HG02678 (cell line): ENCODE results near the gene LIN37.
A peak's percentile ranks its signal among the peaks of the same experiment; 100 is the strongest.

Experiments used
- ATAC-seq: cut with Tn5 transposase; IDR thresholded peaks from one replicate; pipeline ENCODE4 v1.9.1; 2021; ENCODE audit warnings: mild to moderate bottlenecking, moderate library complexity; ENCODE audit not compliant: unreplicated experiment

The LIN37 gene

DNA sequence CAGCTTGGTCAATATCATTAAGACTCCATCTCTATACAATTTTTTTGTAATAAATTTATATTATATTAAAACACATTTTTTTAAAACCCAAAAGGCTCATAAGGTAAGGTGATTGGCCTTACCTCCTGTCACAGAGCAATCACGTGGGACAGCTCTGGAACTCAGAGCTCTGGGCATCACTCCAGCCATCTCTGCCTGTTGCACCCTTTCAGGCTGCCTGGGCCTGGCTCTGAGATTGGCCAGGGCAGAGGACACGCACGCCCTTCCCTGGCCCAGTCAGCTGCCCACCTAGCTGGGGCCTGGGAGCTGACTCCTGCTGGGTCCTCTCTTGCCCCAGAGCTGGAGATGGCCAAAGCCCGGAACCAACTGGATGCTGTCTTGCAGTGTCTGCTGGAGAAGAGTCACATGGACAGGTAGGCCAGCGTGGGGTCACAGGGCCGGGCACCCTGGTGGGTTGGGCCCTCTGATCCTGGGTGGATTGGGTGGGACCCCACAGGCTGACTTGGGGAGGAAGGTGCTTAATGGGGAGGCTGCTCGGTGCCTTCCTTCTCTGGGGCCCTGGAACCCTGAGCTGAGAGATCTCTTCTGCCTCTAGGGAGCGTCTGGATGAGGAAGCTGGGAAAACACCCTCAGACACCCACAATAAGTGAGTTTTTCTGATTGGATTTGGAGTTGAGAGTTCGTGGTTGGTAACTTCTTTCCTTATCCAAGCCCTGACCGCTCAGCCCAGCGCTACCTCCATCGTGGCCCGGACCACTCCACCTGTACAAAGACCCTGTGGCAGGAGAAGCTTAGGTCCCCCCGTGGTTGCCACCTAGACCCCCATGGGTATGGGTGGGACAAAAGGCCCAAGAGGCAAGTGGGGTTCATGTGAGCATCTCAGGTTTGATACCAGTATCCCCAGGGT is 3.7 kb downstream of the LIN37 start:
- ATAC-seq = no peak

GRCh38 chr19:35752746-35753350 is 4.5 kb downstream of the LIN37 start:
- no peak for ATAC-seq

GRCh38 chr19:35753634-35754369 is 5.4 kb downstream of the LIN37 start:
- no peak for ATAC-seq

- no peak for ATAC-seq
Measured at GRCh38 chr19:35754370-35755130, 6.2 kb downstream of the LIN37 start.

DNA sequence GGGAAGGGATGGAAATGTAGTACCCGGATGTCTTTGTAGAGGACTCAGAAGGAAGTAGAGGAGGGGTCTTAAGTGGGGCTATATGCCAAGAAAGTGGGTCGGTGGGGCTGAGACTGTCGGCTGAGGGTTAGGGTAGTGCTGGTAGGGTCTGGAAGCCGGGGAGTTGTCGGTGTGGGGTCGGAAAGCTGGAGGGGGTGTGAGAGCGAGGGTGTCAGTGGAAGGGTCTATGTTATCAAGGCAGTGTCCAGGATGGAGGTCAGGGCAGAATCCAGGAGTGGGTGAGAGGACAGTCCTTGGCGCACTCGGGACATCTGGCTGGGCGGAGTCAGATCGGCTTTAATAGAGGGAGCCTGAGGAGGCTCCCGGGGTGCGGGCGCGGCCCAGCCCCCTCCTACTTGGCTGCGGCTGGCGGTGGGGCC is 6.8 kb downstream of the LIN37 start:
- no peak for ATAC-seq

DNA sequence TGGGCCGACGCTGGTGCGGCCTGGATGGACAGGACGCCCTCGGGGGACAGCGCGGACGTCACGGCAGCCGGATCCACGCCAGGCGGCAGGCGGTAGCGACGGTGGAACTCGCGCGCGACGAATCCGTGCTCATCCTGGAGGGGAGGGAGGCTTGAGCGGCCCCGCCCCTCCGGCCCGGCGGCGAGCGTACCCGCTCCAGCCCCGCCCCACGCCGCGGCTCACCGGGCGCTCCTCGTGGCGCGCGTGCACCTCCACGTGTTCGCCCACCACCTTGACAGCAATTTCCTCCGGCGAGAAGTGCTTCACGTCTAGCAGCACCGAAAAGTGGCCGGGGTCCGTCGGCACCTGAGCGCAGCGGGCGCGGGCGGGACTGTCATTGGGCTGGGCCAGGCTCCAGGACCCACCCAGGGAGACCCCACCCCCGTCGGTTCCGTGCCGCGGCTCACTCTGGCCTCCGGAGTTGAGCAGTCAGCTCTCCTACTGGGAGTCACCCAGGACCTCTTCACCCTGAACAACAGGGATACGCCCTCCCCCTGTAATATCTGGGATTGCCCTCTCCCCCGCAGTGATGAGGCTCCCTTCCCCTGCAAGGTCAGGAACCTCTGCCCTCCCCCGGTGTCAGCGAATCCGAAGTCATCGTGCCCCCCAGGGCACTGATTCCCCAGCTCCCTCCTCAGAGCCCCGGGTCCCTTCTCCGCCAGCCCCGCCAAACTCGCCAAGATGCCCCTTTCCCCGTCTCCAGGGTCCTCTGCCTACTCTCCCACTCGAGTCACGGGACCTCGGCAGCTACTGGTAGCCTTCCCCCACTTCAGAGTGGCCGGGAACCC is 7.4 kb downstream of the LIN37 start:
- ATAC-seq = no peak

DNA sequence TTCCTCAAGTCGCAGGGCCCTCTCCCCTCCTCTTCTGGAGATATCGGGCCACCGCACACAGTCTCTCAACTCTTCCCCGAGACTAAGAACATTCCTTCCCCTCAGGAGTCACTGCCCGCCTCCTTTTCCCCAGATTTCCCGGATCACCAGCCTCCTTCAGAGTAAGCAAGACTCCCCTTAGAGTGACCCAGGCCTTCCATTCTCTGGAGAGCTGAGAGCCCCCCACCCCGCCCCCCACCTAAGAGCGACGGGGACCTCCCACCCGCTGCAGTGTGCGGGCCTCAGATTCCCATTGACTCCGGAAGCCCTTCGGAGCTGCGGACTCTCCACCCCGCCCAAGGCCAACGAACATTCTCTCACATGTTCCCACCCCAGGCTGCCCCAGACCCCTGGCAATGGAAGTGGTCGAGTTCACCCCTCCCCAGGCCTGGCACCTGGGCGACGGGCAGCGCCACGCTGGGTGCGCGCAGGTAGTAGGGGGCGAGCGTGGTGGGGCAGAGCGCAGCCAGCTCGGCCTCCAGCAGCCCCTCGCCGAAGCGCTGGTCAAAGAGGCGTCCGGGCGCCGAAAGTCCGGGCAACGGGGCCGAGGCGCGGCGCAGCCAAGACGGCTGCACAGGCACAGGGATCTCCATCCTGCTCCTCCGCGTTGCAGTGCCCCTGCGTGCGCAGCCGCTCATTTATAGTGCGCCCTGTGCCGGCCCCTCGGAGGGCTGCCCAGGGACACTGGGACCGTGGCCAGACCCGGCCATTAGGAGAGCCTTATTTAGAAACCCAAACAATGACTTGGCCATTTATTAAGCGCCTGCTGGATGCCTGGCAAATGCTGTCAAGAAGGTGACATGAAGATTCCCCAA is 8.2 kb downstream of the LIN37 start, which contains the start of gene HSPB6:
TSS of gene HSPB6 (minus strand) at position 653 of the 854 bp plus-strand sequence. CDS start at position 632, 21 bp downstream.
- ATAC-seq = no peak

- ATAC-seq = no peak
Measured at GRCh38 chr19:35757231-35757748, 8.9 kb downstream of the LIN37 start.

GRCh38 chr19:35757749-35758608 is 9.6 kb downstream of the LIN37 start, which contains the start of gene PROSER3:
Gene PROSER3 (plus strand): TSS chr19:35758176. CDS start chr19:35758216, 40 bp downstream.
- ATAC-seq = peak; percentile 97

DNA sequence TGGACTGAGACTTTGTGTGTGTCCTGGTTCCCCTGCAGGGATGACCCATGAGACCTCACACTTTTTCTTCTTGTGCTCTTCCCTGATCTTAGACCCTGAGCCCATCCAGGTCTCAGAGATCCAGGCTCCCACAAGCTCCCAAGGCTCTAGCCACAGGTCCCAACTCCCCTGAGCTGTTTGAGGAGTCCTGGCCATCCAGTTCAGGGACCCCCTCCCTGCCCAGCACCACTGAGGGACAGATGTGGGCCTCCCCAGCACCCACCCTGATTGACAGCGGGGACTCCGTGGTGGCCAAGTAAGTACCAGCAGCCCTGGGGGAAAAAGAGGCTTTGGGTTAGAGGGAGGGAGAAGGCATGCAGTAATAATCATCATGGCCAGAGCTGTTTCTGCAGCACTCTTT is 11.3 kb downstream of the LIN37 start:
- no peak for ATAC-seq

- ATAC-seq = no peak
Measured at GRCh38 chr19:35760711-35761349, 12.5 kb downstream of the LIN37 start.

DNA sequence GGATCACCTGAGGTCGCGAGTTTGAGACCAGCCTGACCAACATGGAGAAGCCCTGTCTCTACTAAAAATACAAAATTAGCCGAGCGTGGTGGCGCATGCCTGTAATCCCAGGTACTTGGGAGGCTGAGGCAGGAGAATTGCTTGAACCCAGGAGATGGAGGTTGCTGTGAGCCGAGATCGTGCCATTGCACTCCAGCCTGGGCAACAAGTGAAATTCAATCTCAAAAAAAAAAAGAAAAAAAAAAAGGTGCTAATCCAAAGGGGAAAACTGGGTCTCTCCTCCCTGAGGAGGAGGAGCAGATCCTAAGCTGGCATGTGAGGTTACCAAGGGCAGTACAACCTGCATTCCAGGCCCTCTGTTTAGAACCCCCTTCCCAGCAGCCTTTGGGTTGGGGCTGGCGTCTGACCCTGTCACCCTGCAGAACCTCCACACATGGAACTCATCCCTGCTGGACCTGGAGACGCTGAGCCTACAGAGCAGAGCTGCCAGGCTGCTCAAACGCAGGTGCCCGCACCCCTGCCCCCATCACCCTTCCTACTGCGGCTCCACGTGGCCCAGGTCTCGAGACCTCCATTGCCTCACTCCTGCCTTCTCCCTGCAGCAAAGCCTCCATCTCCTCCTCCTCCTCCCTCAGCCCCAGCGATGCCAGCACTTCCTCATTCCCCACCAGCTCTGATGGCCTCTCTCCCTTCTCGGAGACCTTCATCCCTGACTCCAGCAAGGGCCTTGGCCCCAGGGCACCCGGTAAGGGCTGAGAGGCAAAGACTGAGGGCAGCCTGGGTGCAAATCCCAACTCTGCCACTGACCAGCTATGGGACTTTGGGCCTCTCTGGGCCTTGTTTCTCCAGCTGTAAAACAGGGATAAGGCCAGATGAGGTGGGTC is 16.3 kb downstream of the LIN37 start:
- ATAC-seq = no peak

DNA sequence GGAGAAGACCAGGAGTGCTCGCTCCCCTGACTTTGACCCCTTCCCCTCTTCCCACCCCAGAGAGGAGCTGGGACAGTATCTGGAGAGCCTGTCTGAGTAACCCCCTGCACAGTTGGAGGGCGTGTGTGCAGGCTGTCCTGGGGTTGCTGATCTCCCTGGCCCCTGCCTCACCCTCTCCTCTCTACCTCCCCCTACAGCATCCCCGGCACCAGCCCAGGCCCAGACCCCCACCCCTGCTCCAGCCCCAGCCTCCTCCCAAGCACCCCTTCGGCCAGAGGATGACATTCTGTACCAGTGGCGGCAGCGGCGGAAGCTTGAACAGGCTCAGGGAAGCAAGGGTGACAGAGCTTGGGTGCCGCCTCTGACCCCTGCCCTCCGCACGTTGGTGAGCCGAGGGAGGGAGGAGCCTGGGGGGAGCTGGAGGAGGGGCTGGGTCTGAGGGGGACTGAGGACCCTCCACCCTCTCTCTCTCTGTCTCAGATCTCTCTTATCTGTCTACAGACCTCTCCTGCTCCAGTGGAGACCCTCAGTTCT is 18.3 kb downstream of the LIN37 start:
- no peak for ATAC-seq

GRCh38 chr19:35767288-35768081 is 19.1 kb downstream of the LIN37 start:
- no peak for ATAC-seq

GRCh38 chr19:35768082-35768421 is 19.7 kb downstream of the LIN37 start:
- ATAC-seq = no peak
